Measurements from ENCODE around the gene TMEM97.

- TF ChIP-seq ZNF174 (tag by site-specific recombination; IDR thresholded peaks at IDR 0.05) = no peak
- no peak for TF ChIP-seq ZNF391 (tag by site-specific recombination; IDR thresholded peaks at IDR 0.05; ENCODE audit: borderline replicate concordance, low read depth)
- no peak for TF ChIP-seq ZNF248 (tag by site-specific recombination; IDR thresholded peaks at IDR 0.05)
- no peak for TF ChIP-seq YY1 (tag by site-specific recombination; IDR thresholded peaks at IDR 0.05)
- TF ChIP-seq CTCF (tag by site-specific recombination; IDR thresholded peaks at IDR 0.05) = no peak
- no peak for TF ChIP-seq ZNF2 (tag by site-specific recombination; IDR thresholded peaks at IDR 0.05)
- no peak for TF ChIP-seq ZNF529 (tag by site-specific recombination; IDR thresholded peaks at IDR 0.05; ENCODE audit: insufficient replicate concordance)
- TF ChIP-seq KLF10 (tag by site-specific recombination; IDR thresholded peaks at IDR 0.05) = no peak
- TF ChIP-seq GLI2 (tag by site-specific recombination; IDR thresholded peaks at IDR 0.05; ENCODE audit: borderline replicate concordance, low read depth) = no peak
- no peak for TF ChIP-seq REST (tag by site-specific recombination; IDR thresholded peaks at IDR 0.05)
- no peak for TF ChIP-seq ZEB2 (tag by site-specific recombination; IDR thresholded peaks at IDR 0.05)
- TF ChIP-seq ZSCAN30 (tag by site-specific recombination; IDR thresholded peaks at IDR 0.05) = no peak
- TF ChIP-seq BCL11A (tag by site-specific recombination; IDR thresholded peaks at IDR 0.05; ENCODE audit: low read depth) = no peak
Observed at GRCh38 chr17:28270926-28271325, 48.1 kb upstream of the TMEM97 start.
